CD4-positive, alpha-beta T cell treated with Interleukin-15 for 1 hour (primary cell): ENCODE results near the gene PTPRQ.
"Not testable (repeated sequence)": the region's sequence is repeated elsewhere in the genome, so short reads cannot be mapped to it uniquely, and the experiment has no call there.

Experiments
- DNase-seq: peaks from one replicate; pipeline ENCODE4 v3.0.0-alpha.2; 2020

PTPRQ gene

GRCh38 chr12:80472236-80472635 lies 28.2 kb downstream of the PTPRQ start:
- DNase-seq: no peak

- no peak for DNase-seq
Observed at GRCh38 chr12:80472911-80473500, 29.0 kb downstream of the PTPRQ start.

- not testable (repeated sequence) for DNase-seq
Observed at GRCh38 chr12:80477521-80478145, 33.6 kb downstream of the PTPRQ start.

- no peak for DNase-seq
Observed at GRCh38 chr12:80484746-80485145, 40.7 kb downstream of the PTPRQ start.

- no peak for DNase-seq
Observed at GRCh38 chr12:80485222-80485987, 41.4 kb downstream of the PTPRQ start.

- no peak for DNase-seq
Observed at GRCh38 chr12:80490329-80490728, 46.3 kb downstream of the PTPRQ start.

- no peak for DNase-seq
Observed at GRCh38 chr12:80491166-80491565, 47.1 kb downstream of the PTPRQ start.

- no peak for DNase-seq
Observed at GRCh38 chr12:80493466-80493865, 49.4 kb downstream of the PTPRQ start.

GRCh38 chr12:80494836-80495235 lies 50.8 kb downstream of the PTPRQ start:
- DNase-seq: no peak

- DNase-seq: no peak
Observed at GRCh38 chr12:80498059-80498728, 54.2 kb downstream of the PTPRQ start.

- DNase-seq: no peak
Observed at GRCh38 chr12:80504389-80505163, 60.5 kb downstream of the PTPRQ start.

- no peak for DNase-seq
Observed at GRCh38 chr12:80509781-80510556, 65.9 kb downstream of the PTPRQ start.

GRCh38 chr12:80512781-80513180 lies 68.7 kb downstream of the PTPRQ start:
- DNase-seq: no peak

GRCh38 chr12:80513211-80513610 lies 69.2 kb downstream of the PTPRQ start:
- no peak for DNase-seq

- no peak for DNase-seq
Observed at GRCh38 chr12:80517655-80518054, 73.6 kb downstream of the PTPRQ start.

- no peak for DNase-seq
Observed at GRCh38 chr12:80531646-80532045, 87.6 kb downstream of the PTPRQ start.

GRCh38 chr12:80539029-80539428 lies 95.0 kb downstream of the PTPRQ start:
- no peak for DNase-seq

GRCh38 chr12:80549298-80549697 lies 105.3 kb downstream of the PTPRQ start:
- DNase-seq: no peak

GRCh38 chr12:80551897-80552296 lies 107.9 kb downstream of the PTPRQ start:
- no peak for DNase-seq

GRCh38 chr12:80553316-80553715 lies 109.3 kb downstream of the PTPRQ start:
- DNase-seq: no peak

- DNase-seq: no peak
Observed at GRCh38 chr12:80556566-80556965, 112.5 kb downstream of the PTPRQ start.

GRCh38 chr12:80559766-80560165 lies 115.7 kb downstream of the PTPRQ start:
- no peak for DNase-seq
